T-helper 2 cell (primary cell): ENCODE data around the gene TRIM42.

Source experiments
- DNase-seq, 5 experiments: peaks; one replicate each; pipeline versions ENCODE4 v3.0.0 to v3.0.0-alpha.2; 2012 to 2022
- total RNA-seq, 2 donors: gene quantifications; one replicate each; lab custom pipeline; 2026; lab: John Stamatoyannopoulos, UW

The TRIM42 gene
- 0 reads per million in 2 donors for total RNA-seq

GRCh38 chr3:140677764-140678163, at the start of gene TRIM42:
TSS of gene TRIM42 (plus strand) at chr3:140678064. CDS start at chr3:140678230, 166 bp downstream.
- no peak for DNase-seq

- no peak for DNase-seq
Measured at GRCh38 chr3:140628606-140629005, 49.3 kb upstream of the TRIM42 start.

GRCh38 chr3:140629357-140630137, 48.3 kb upstream of the TRIM42 start:
- DNase-seq, result no peak

- DNase-seq, result no peak
Measured at GRCh38 chr3:140630366-140630765, 47.5 kb upstream of the TRIM42 start.

- no peak for DNase-seq
Measured at GRCh38 chr3:140630866-140631265, 47.0 kb upstream of the TRIM42 start.

- DNase-seq, result no peak
Measured at GRCh38 chr3:140635276-140635675, 42.6 kb upstream of the TRIM42 start.

GRCh38 chr3:140636406-140637138, 41.3 kb upstream of the TRIM42 start:
- DNase-seq, result no peak

GRCh38 chr3:140651287-140651686, 26.6 kb upstream of the TRIM42 start:
- no peak for DNase-seq

- DNase-seq, result no peak
Measured at GRCh38 chr3:140655678-140656077, 22.2 kb upstream of the TRIM42 start.

GRCh38 chr3:140664111-140664510, 13.8 kb upstream of the TRIM42 start:
- no peak for DNase-seq

- no peak for DNase-seq
Measured at GRCh38 chr3:140682586-140682985, 4.7 kb downstream of the TRIM42 start.

GRCh38 chr3:140686128-140686527, 8.3 kb downstream of the TRIM42 start:
- no peak for DNase-seq

- no peak for DNase-seq
Measured at GRCh38 chr3:140686948-140687347, 9.1 kb downstream of the TRIM42 start.

GRCh38 chr3:140695361-140696061, 17.6 kb downstream of the TRIM42 start:
- no peak for DNase-seq

GRCh38 chr3:140699516-140700231, 21.8 kb downstream of the TRIM42 start:
- no peak for DNase-seq

GRCh38 chr3:140702281-140702680, 24.4 kb downstream of the TRIM42 start:
- no peak for DNase-seq

GRCh38 chr3:140703496-140703895, 25.6 kb downstream of the TRIM42 start:
- no peak for DNase-seq

- no peak for DNase-seq
Measured at GRCh38 chr3:140704733-140705132, 26.9 kb downstream of the TRIM42 start.

GRCh38 chr3:140705954-140706353, 28.1 kb downstream of the TRIM42 start:
- no peak for DNase-seq

GRCh38 chr3:140706360-140706759, 28.5 kb downstream of the TRIM42 start:
- DNase-seq, result no peak

GRCh38 chr3:140708815-140709214, 31.0 kb downstream of the TRIM42 start:
- no peak for DNase-seq

- DNase-seq, result no peak
Measured at GRCh38 chr3:140709751-140710150, 31.9 kb downstream of the TRIM42 start.
